Measurements from ENCODE around the gene ZNF555.

DNA sequence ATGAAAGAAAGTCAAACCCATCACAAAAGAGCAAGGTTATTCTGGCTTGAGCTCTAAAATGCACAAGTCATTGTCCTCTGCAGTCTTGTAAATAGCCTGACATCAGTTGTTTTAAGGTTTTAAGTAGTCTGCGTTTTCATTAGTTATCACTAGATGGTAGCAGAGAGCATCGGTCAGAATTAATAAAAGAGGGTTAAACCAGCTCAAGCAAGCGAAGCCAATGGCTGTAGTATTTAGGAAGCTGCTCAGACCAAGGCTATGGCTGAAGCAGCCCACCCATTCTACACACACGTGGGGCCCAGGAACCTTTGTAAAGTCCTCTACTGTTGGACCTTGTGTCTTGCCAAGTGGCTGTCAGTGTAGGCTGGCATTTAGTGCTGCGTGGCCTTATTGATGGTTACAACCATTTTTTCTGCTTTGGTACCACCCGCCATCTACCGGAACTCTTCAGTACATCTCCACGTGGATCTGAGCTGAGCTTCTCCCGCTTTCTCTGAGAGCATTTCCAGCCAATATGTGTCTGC lies 46.2 kb downstream of the ZNF555 start:
- TF ChIP-seq CTCF (IDR thresholded peaks at IDR 0.05) (peak; percentile 18 to 76 (median 62)), POLR2A (IDR thresholded peaks at IDR 0.05) (no peak), POLR2AphosphoS5 (IDR thresholded peaks at IDR 0.05) (peak; percentile 63)

All from prostate gland (tissue), 2 donors.